ENCODE data around the gene NFIL3.

GRCh38 chr9:91379426-91379825 is 44.2 kb downstream of the NFIL3 start:
- TF ChIP-seq CTCF (IDR thresholded peaks at IDR 0.05) (no peak), POLR2AphosphoS5 (IDR thresholded peaks at IDR 0.05; ENCODE audit: low read depth, low read length) (no peak), REST (IDR thresholded peaks at IDR 0.05; ENCODE audit: insufficient read depth in 1 of 2, low read depth in 2 of 2, low read length in 1 of 2) (no peak), SIN3A (IDR thresholded peaks at IDR 0.05; ENCODE audit: borderline replicate concordance, insufficient read depth, low read depth, low read length) (no peak), TCF7L2 (IDR thresholded peaks at IDR 0.05; ENCODE audit: low read depth, low read length) (no peak)

Measured in Panc1 (cell line).